ENCODE data around the gene APBA2. TPM values are rescaled to one million over a fixed set of nuclear protein-coding genes. Genes with fewer than 3 reads are reported as not detected.

The APBA2 gene
- total RNA-seq, 1 experiment from 2014 or later = 12.9 TPM

DNA sequence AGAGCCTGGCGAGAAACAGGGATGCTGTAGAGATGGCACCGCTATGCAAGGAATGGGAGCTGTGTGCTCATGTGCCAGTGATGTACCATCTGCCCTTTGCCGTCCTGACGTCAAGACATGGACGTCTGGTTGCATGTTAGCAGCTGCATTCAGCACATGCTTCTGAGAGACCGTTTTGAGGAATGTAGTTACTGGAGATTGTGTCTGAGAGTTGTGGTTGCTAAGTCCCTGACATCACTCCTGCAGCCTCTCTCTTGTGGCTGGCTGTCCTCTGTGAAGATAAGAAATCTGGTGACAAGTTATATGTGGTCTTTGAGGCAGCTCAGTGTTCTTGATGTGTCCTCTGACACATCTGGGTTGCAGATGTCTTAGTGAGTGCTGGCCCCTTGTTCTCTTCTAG is 165.1 kb downstream of the APBA2 start:
- Histone ChIP-seq H3K4me3 (ENCODE audit: low read depth, low read length, poor library complexity, severe bottlenecking) (no peak overlapping the region), H3K27ac (ENCODE audit: low read depth, low read length, poor library complexity, severe bottlenecking) (no peak overlapping the region), H3K36me3 (ENCODE audit: insufficient read depth, low read length, poor library complexity, severe bottlenecking) (no peaks in the 10 kb centered on the region), H3K4me1 (ENCODE audit: insufficient read depth, low read length, poor library complexity, severe bottlenecking) (no peaks in the 10 kb centered on the region), H3K9me3 (ENCODE audit: low read depth, low read length, poor library complexity, severe bottlenecking) (no peaks in the 10 kb centered on the region), H3K27me3 (replicated peaks; ENCODE audit: insufficient read depth, low read depth, low read length, poor library complexity) (no peaks in the 10 kb centered on the region)
- intact Hi-C loops (cut with micrococcal nuclease; ENCODE audit: unreplicated experiment) = no loop called here
- DNase-seq (ENCODE audit: low spot score) = no peak
- ChIA-PET CTCF (no interaction called here), POLR2A (ENCODE audit: low non-redundant PET) (no interaction called here)
- TF ChIP-seq, protein P1, sequence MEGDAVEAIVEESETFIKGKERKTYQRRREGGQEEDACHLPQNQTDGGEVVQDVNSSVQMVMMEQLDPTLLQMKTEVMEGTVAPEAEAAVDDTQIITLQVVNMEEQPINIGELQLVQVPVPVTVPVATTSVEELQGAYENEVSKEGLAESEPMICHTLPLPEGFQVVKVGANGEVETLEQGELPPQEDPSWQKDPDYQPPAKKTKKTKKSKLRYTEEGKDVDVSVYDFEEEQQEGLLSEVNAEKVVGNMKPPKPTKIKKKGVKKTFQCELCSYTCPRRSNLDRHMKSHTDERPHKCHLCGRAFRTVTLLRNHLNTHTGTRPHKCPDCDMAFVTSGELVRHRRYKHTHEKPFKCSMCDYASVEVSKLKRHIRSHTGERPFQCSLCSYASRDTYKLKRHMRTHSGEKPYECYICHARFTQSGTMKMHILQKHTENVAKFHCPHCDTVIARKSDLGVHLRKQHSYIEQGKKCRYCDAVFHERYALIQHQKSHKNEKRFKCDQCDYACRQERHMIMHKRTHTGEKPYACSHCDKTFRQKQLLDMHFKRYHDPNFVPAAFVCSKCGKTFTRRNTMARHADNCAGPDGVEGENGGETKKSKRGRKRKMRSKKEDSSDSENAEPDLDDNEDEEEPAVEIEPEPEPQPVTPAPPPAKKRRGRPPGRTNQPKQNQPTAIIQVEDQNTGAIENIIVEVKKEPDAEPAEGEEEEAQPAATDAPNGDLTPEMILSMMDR (conservative IDR thresholded peaks at IDR 0.05; ENCODE audit: low read depth, low read length) = no peak
- no TSS peak for BruUV-seq (replicated peaks)

DNA sequence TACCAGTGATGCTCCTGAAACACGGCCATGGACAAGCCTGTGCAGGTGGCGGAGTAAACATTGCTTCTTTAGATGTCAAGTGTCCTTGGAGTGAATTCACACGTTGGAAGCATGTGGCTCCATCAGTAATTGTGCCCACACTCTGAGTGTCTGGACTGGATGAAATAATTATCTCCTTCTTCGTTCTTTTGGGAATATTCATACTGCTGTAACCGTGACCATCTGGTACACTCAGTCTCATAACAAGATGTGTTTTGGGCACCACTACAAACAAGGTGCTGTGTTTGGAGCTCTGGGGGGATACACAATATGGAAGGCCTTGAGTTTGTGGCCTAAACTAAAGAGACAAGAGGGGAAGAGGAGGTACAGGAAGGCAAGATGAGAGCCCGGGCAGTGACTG is 165.6 kb downstream of the APBA2 start:
- POLR2A ChIA-PET (ENCODE audit: low non-redundant PET) = no interaction called here
- Histone ChIP-seq H3K27ac (ENCODE audit: low read depth, low read length, poor library complexity, severe bottlenecking) (no peak overlapping the region), H3K27me3 (replicated peaks; ENCODE audit: insufficient read depth, low read depth, low read length, poor library complexity) (no peaks in the 10 kb centered on the region), H3K9me3 (ENCODE audit: low read depth, low read length, poor library complexity, severe bottlenecking) (no peaks in the 10 kb centered on the region), H3K4me3 (ENCODE audit: low read depth, low read length, poor library complexity, severe bottlenecking) (no peak overlapping the region), H3K4me1 (ENCODE audit: insufficient read depth, low read length, poor library complexity, severe bottlenecking) (no peaks in the 10 kb centered on the region), H3K36me3 (ENCODE audit: insufficient read depth, low read length, poor library complexity, severe bottlenecking) (no peaks in the 10 kb centered on the region)
- CTCF ChIA-PET = no interaction called here
- intact Hi-C loops (cut with micrococcal nuclease; ENCODE audit: unreplicated experiment) = no loop called here
- no TSS peak for BruUV-seq (replicated peaks)
- no peak for TF ChIP-seq EZH2 (IDR thresholded peaks at IDR 0.05; ENCODE audit: borderline replicate concordance, low read depth, low read length, poor library complexity, severe bottlenecking)
- TF ChIP-seq, protein P1 (conservative IDR thresholded peaks at IDR 0.05; ENCODE audit: low read depth, low read length) = no peak
- no peak for DNase-seq (ENCODE audit: low spot score)

DNA sequence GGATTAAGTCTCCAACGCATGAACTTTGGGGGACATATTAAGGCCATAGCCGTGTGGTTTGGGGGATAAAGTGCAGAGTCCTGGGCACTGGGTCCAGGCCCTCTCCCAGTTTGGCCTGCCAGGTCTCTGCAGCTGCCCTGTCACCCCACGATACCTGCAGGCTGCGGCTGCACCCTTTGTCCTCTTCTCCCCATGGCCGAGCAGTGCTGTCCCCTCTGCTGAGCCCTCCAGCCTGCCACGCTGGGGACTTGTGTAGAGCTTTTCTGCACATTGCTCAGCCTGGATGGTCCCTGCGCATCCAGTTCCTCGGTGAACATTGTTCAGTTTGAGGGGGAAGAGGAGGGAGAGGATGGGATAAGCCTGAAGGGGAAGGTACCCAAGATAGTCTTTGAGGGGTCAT is 167.2 kb downstream of the APBA2 start:
- TF ChIP-seq EZH2 (IDR thresholded peaks at IDR 0.05; ENCODE audit: borderline replicate concordance, low read depth, low read length, poor library complexity, severe bottlenecking) = no peak
- TF ChIP-seq, protein P1 (conservative IDR thresholded peaks at IDR 0.05; ENCODE audit: low read depth, low read length) = no peak
- ChIA-PET CTCF (no interaction called here), POLR2A (ENCODE audit: low non-redundant PET) (no interaction called here)
- H3K4me3 ChIP-seq (ENCODE audit: low read depth, low read length, poor library complexity, severe bottlenecking) = no peak overlapping the region
- no peaks in the 10 kb centered on the region for H3K9me3 ChIP-seq (ENCODE audit: low read depth, low read length, poor library complexity, severe bottlenecking)
- no peak overlapping the region for H3K27ac ChIP-seq (ENCODE audit: low read depth, low read length, poor library complexity, severe bottlenecking)
- DNase-seq (ENCODE audit: low spot score) = no peak
- BruUV-seq (replicated peaks) = no TSS peak
- H3K4me1 ChIP-seq (ENCODE audit: insufficient read depth, low read length, poor library complexity, severe bottlenecking) = no peaks in the 10 kb centered on the region
- H3K36me3 ChIP-seq (ENCODE audit: insufficient read depth, low read length, poor library complexity, severe bottlenecking) = no peaks in the 10 kb centered on the region
- H3K27me3 ChIP-seq (replicated peaks; ENCODE audit: insufficient read depth, low read depth, low read length, poor library complexity) = no peaks in the 10 kb centered on the region
- intact Hi-C loops (cut with micrococcal nuclease; ENCODE audit: unreplicated experiment) = no loop called here
